ENCODE measurements around the gene PACSIN1.

The PACSIN1 gene

DNA sequence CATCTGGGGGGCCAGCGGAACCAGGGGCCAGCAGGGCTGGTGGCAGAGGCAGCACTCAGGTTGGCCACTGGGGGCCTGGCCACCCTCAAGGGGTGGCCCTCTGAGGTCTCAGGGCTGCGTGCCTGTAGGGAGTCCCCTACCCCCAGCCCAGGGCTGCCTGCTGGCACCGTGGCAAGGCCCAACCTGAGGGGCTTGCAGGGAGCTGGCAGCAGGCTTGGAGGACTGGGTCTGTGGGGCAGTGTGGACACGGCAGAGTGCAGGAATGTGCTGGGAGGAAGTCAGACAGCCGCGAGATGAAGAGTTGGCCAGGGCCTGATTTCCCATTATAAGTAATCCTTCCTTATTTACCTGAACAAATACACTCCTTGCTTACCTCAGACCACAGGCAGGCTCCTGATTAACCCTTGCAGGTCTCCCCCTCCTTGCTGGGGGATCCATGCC is 90.2 kb downstream of the PACSIN1 start, which contains the start of gene SPDEF:
Gene SPDEF (minus strand): TSS at position 299 of the 441 bp plus-strand sequence. CDS start 11,874 bp downstream, outside the sequence.
- Histone ChIP-seq H3K27me3 (ENCODE audit: control insufficient read depth, insufficient read depth, low read length) (peaks cover 4% of the 10 kb centered on the region), H3K9ac (ENCODE audit: low read depth, low read length) (no peak within 1 kb of the TSS), H3K9me3 (replicated peaks; ENCODE audit: low read length) (peaks cover 3% of the 10 kb centered on the region), H3K4me1 (ENCODE audit: control insufficient read depth, insufficient read depth, low read length) (peaks cover 7% of the 10 kb centered on the region), H3K36me3 (ENCODE audit: insufficient read depth, low read length) (no peaks in the 10 kb centered on the region), H3K4me2 (ENCODE audit: low read length) (no peak within 1 kb of the TSS), H3K4me3 (ENCODE audit: low read length) (no peak within 1 kb of the TSS)

DNA sequence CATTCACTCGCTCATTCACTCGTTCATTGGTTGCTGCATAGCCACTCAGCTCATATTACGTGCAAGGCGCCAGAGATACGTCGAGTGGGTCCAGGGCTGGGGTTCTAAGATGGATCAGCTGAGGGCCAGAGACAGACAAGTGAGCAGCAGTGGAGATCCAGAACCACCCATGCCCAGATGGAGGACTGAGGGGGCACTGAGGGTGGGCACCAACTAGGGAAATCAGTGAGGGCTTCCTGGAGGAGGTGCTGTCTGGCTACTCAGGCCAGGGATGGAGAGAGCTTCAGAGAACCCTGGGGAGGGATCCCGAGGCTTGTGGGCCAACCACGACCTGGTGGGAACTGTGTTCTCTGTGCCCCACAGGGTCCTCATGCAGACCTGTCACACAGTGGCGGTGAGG is 90.6 kb downstream of the PACSIN1 start:
- no peaks in the 10 kb centered on the region for H3K36me3 ChIP-seq (ENCODE audit: insufficient read depth, low read length)
- no peak overlapping the region for H3K9ac ChIP-seq (ENCODE audit: low read depth, low read length)
- no peak overlapping the region for H3K4me2 ChIP-seq (ENCODE audit: low read length)
- H3K9me3 ChIP-seq (replicated peaks; ENCODE audit: low read length) = peaks cover 3% of the 10 kb centered on the region
- peaks cover 7% of the 10 kb centered on the region for H3K4me1 ChIP-seq (ENCODE audit: control insufficient read depth, insufficient read depth, low read length)
- no peak overlapping the region for H3K4me3 ChIP-seq (ENCODE audit: low read length)
- peaks cover 4% of the 10 kb centered on the region for H3K27me3 ChIP-seq (ENCODE audit: control insufficient read depth, insufficient read depth, low read length)

DNA sequence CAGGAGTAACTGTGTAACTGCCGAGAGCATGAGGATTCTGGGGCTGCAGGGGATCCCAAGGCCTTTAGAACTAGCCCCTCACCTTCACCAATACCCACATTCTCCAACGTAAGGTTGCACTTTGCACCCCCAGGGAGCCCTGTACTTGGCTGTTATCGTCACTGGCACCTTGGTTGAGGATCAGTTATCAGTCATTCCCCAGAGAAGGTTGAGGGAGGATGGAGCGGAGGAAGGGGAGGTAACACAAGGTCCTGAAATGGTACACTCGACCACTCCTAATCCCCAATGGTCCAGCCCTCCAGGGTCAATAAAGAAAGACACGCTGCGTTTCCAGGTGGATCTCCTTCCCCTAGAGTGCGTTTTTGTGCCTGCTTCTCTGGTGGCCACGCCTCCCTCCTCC is 91.4 kb downstream of the PACSIN1 start:
- Histone ChIP-seq H3K4me3 (ENCODE audit: low read length) (no peak overlapping the region), H3K9ac (ENCODE audit: low read depth, low read length) (no peak overlapping the region), H3K36me3 (ENCODE audit: insufficient read depth, low read length) (no peaks in the 10 kb centered on the region), H3K9me3 (replicated peaks; ENCODE audit: low read length) (peaks cover 3% of the 10 kb centered on the region), H3K4me1 (ENCODE audit: control insufficient read depth, insufficient read depth, low read length) (peaks cover 7% of the 10 kb centered on the region), H3K4me2 (ENCODE audit: low read length) (no peak overlapping the region), H3K27me3 (ENCODE audit: control insufficient read depth, insufficient read depth, low read length) (peaks cover 4% of the 10 kb centered on the region)

DNA sequence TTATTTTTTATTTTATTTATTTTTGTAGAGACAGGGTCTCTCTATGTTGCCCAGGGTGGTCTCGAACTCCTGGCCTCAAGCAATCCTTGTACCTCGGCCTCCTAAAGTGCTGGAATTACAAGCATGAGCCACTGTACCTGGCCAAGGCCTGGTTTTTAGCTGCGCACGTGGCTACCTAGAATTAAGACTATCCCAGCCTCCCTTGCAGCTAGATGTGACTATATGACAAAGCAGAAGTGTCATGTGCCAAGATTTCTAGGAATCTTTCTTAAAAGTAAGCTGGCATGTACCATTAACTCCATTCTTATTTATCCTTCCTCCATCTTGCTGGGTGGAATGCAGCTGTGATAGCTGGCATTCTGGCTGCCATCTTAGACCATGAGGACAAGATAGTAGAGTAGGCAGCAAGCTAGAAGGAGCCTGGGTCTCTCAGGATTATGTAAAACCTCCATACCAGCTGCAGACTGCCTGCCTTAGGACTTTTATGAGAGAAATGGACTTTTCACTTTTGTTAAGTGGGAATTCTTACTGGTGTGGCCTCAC is 92.4 kb downstream of the PACSIN1 start:
- peaks cover 3% of the 10 kb centered on the region for H3K9me3 ChIP-seq (replicated peaks; ENCODE audit: low read length)
- no peak overlapping the region for H3K4me2 ChIP-seq (ENCODE audit: low read length)
- no peak overlapping the region for H3K4me3 ChIP-seq (ENCODE audit: low read length)
- H3K36me3 ChIP-seq (ENCODE audit: insufficient read depth, low read length) = no peaks in the 10 kb centered on the region
- H3K4me1 ChIP-seq (ENCODE audit: control insufficient read depth, insufficient read depth, low read length) = peaks cover 7% of the 10 kb centered on the region
- no peak overlapping the region for H3K9ac ChIP-seq (ENCODE audit: low read depth, low read length)
- H3K27me3 ChIP-seq (ENCODE audit: control insufficient read depth, insufficient read depth, low read length) = no peaks in the 10 kb centered on the region

DNA sequence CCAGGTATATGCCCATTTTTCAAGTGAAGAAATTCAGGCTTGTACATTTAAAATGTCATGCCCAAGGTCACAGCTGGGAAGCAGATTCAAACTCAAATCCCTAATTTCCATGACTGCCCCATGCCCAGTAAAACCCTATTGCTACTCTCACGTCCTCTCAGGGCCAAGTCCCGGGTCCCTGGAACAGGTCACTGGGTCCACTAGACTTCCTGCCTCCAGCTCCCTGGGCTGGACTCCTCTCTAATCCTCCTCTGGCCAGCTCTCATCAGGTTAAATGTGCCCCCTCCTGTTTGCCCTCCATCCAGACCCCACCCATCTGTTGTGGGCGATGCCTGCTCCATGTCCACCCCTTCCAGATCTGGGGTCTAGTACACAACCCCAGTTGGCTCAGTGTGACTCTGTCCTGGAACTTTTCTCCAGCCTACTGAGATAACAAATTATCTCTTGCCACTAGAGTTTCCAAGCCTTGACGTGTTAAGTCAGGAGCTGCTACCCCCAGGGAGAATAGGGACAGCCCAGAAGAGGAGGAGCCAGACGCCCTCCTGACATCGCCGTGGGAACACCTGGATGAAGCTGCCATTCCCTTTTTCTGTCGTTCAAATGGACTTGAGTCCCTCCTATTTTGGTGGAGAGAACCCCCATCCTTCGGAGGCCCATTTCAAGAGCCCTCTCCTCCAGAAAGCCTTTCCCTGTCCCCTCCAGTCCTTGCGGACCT is 93.9 kb downstream of the PACSIN1 start:
- H3K4me3 ChIP-seq (ENCODE audit: low read length) = no peak overlapping the region
- H3K4me1 ChIP-seq (ENCODE audit: control insufficient read depth, insufficient read depth, low read length) = peaks cover 7% of the 10 kb centered on the region
- peaks cover 3% of the 10 kb centered on the region for H3K9me3 ChIP-seq (replicated peaks; ENCODE audit: low read length)
- H3K36me3 ChIP-seq (ENCODE audit: insufficient read depth, low read length) = no peaks in the 10 kb centered on the region
- H3K4me2 ChIP-seq (ENCODE audit: low read length) = no peak overlapping the region
- no peak overlapping the region for H3K9ac ChIP-seq (ENCODE audit: low read depth, low read length)
- H3K27me3 ChIP-seq (ENCODE audit: control insufficient read depth, insufficient read depth, low read length) = peaks cover 6% of the 10 kb centered on the region

DNA sequence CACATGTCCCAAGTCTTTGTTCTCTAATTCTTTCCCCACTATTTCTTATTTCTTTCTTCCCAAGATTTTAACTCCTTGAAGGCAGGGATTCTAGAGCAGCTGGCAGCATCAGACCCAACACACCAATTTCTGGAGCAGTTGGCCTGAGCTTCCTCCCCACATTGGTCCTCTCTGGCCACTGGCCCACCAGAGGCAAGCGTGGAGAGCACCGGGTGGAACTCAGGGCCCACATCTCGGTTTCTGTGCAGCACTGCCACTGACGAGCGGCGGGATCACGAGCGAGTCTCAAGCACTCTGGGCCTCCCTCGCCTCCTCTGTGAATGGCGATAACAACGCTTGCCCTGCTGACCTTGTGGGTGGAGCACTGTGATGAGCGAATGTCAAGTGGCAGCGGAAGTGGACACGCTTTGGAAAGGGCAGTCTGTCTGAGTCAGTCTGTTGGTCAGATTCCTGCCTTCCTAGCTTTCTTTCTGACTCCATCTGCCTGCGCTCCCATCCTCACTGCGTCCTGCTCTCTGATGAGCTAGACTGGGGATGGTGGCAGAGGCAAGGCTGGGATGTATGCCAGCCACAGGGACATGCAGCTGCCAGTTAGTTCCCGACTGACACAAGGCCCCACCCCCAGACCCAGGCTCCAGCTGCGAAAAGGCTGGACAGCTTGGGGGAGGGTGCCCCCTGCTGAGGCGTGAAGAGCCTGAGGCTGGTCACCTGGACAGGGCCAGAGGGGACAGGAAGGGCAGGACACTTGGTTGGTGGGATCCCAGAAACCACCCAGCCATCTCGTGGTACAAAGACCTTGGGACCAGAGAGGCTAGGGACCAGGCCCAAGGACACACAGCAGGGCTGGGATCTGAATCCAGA is 94.7 kb downstream of the PACSIN1 start:
- Histone ChIP-seq H3K36me3 (ENCODE audit: insufficient read depth, low read length) (no peaks in the 10 kb centered on the region), H3K27me3 (ENCODE audit: control insufficient read depth, insufficient read depth, low read length) (peaks cover 10% of the 10 kb centered on the region), H3K4me3 (ENCODE audit: low read length) (no peak overlapping the region), H3K4me1 (ENCODE audit: control insufficient read depth, insufficient read depth, low read length) (peaks cover 7% of the 10 kb centered on the region), H3K9me3 (replicated peaks; ENCODE audit: low read length) (peaks cover 3% of the 10 kb centered on the region), H3K4me2 (ENCODE audit: low read length) (no peak overlapping the region), H3K9ac (ENCODE audit: low read depth, low read length) (no peak overlapping the region)

DNA sequence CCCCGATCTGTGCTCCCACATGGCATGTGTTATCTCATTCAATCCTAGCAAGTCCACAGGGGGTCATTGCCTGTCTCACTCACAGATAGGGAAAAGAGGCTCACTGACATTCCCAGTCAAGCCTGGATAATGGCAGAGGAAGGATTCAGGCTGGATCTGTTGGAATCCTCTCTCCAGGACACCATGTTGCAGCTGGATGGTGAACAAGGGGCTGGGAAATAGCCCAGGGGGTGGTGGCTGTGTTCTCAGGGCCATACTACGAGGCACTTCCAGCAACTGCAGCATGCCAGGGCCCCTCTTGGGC is 95.3 kb downstream of the PACSIN1 start:
- Histone ChIP-seq H3K36me3 (ENCODE audit: insufficient read depth, low read length) (no peaks in the 10 kb centered on the region), H3K9me3 (replicated peaks; ENCODE audit: low read length) (peaks cover 3% of the 10 kb centered on the region), H3K4me1 (ENCODE audit: control insufficient read depth, insufficient read depth, low read length) (peaks cover 7% of the 10 kb centered on the region), H3K9ac (ENCODE audit: low read depth, low read length) (no peak overlapping the region), H3K4me3 (ENCODE audit: low read length) (no peak overlapping the region), H3K4me2 (ENCODE audit: low read length) (no peak overlapping the region), H3K27me3 (ENCODE audit: control insufficient read depth, insufficient read depth, low read length) (peaks cover 10% of the 10 kb centered on the region)

DNA sequence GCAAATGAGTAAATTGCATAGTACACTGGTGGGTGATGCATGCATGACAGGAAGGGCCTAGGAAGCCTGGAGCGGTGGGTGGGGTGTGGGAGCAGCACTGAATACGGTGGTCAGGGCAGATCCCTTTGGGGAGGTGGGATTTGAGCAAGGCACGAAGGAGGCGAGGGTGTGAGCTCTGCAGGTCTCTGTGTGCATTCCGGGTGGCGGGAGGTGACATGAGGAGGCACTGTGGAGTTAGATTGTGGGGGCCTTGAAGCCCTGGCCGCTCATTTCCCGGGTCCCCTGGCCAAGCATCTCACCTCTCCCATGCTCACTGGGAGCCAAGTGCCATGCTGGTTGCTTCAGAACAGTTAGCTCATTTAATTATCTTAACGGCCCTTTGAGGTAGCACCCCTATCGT is 96.5 kb downstream of the PACSIN1 start:
- H3K36me3 ChIP-seq (ENCODE audit: insufficient read depth, low read length) = no peaks in the 10 kb centered on the region
- peaks cover 7% of the 10 kb centered on the region for H3K4me1 ChIP-seq (ENCODE audit: control insufficient read depth, insufficient read depth, low read length)
- H3K9me3 ChIP-seq (replicated peaks; ENCODE audit: low read length) = peaks cover 3% of the 10 kb centered on the region
- no peak overlapping the region for H3K4me2 ChIP-seq (ENCODE audit: low read length)
- no peak overlapping the region for H3K4me3 ChIP-seq (ENCODE audit: low read length)
- peaks cover 10% of the 10 kb centered on the region for H3K27me3 ChIP-seq (ENCODE audit: control insufficient read depth, insufficient read depth, low read length)
- H3K9ac ChIP-seq (ENCODE audit: low read depth, low read length) = no peak overlapping the region

DNA sequence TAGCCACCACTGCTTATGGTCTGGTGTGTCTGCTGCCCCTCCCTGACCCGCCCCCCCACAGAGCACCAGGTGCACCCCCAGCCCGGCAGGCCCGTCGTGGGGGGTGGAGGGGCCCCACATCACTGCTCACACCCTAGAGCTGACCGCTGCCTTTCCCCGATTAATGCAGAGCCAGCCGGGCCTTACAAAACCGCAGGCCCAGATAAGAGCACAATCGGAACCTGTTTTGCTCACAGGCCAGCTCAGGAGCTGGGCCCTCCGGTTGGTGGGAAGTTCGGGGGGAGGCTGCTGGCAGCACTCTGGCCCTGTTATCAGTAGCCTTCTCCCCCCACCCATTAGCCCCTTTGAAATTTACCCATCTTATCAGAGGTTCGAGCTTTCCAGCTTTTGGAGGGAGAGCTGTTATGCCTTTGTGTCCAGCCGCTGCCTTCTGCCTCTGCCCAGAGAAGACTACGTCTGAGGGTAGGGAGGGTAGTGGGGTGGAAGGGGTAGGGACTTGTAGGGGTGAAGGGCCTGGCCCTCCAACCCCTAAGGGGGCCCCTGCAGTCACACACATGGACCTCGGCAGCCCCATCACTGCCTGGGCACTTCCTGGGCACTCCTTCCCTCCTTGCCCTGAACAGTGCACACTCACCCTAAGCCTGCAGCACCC is 97.1 kb downstream of the PACSIN1 start:
- Histone ChIP-seq H3K9ac (ENCODE audit: low read depth, low read length) (no peak overlapping the region), H3K4me1 (ENCODE audit: control insufficient read depth, insufficient read depth, low read length) (peaks cover 7% of the 10 kb centered on the region), H3K4me3 (ENCODE audit: low read length) (no peak overlapping the region), H3K27me3 (ENCODE audit: control insufficient read depth, insufficient read depth, low read length) (peaks cover 10% of the 10 kb centered on the region), H3K36me3 (ENCODE audit: insufficient read depth, low read length) (no peaks in the 10 kb centered on the region), H3K9me3 (replicated peaks; ENCODE audit: low read length) (peaks cover 3% of the 10 kb centered on the region), H3K4me2 (ENCODE audit: low read length) (no peak overlapping the region)

DNA sequence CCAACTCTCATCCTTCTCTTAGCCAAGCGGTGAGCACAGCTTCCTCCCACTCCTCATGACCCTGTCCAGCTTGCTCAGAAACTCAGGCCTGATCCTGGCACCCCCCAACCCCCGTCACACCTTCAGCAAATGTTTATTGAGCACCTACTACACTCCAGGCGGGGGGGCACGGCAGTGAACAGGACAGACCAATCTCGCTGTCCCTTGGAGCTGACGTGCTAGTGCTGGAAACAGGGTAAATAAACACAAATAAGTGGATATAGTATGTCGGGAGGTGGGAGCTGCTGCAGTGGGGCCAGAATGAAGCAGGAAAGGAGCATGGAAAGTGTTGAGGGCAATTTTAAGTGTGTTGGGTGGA is 97.6 kb downstream of the PACSIN1 start:
- H3K36me3 ChIP-seq (ENCODE audit: insufficient read depth, low read length) = no peaks in the 10 kb centered on the region
- no peaks in the 10 kb centered on the region for H3K9me3 ChIP-seq (replicated peaks; ENCODE audit: low read length)
- peaks cover 10% of the 10 kb centered on the region for H3K27me3 ChIP-seq (ENCODE audit: control insufficient read depth, insufficient read depth, low read length)
- no peak overlapping the region for H3K9ac ChIP-seq (ENCODE audit: low read depth, low read length)
- no peak overlapping the region for H3K4me2 ChIP-seq (ENCODE audit: low read length)
- H3K4me1 ChIP-seq (ENCODE audit: control insufficient read depth, insufficient read depth, low read length) = peaks cover 7% of the 10 kb centered on the region
- no peak overlapping the region for H3K4me3 ChIP-seq (ENCODE audit: low read length)

DNA sequence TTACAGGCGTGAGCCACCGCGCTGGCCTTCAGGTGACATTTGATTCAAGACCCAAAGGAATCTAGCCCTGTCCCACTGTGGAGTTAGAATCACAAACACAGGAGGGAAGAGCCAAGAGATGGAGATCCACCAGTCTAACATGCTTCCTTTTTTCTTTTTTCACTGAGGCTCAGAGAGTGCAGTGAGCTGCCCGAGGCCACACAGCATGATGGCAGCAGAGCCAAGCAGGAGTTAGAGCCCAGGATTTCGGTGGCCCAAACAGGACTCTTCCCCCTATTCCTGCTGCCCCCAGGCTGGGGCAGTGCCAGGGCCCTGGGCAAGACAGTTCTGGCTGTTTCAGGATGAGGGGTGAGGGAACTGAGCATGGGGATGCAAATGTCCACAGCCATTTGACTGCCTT is 98.3 kb downstream of the PACSIN1 start:
- no peaks in the 10 kb centered on the region for H3K36me3 ChIP-seq (ENCODE audit: insufficient read depth, low read length)
- H3K9ac ChIP-seq (ENCODE audit: low read depth, low read length) = no peak overlapping the region
- peaks cover 7% of the 10 kb centered on the region for H3K4me1 ChIP-seq (ENCODE audit: control insufficient read depth, insufficient read depth, low read length)
- H3K4me3 ChIP-seq (ENCODE audit: low read length) = no peak overlapping the region
- H3K9me3 ChIP-seq (replicated peaks; ENCODE audit: low read length) = no peaks in the 10 kb centered on the region
- H3K27me3 ChIP-seq (ENCODE audit: control insufficient read depth, insufficient read depth, low read length) = peaks cover 10% of the 10 kb centered on the region
- H3K4me2 ChIP-seq (ENCODE audit: low read length) = no peak overlapping the region
